ENCODE data around the gene AGBL4. TPM values are rescaled to one million over a fixed set of nuclear protein-coding genes. Genes with fewer than 3 reads are reported as not detected.
A peak's percentile ranks its signal among the peaks of the same experiment; 100 is the strongest.

Gene AGBL4
- total RNA-seq, 1 donor from 2014 or later = 2.1 TPM

DNA sequence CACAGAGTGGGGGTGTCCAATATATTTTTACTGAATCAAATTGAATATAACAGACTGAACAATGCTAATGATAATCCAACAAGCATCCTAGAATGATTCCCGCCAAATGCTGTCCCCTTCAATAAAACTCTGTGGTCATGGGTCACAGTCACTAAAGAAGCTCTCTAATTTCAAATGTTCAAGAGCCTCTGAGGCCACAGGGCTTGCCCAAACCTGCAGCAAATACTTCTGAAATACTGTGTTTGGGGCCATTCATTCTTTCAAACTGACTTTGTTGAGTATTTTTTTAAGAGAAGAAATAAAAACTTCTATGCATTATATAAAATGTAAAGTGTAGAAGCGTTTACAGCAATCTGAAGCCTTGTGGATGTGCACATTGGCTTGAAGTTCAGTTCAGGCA lies 1239.5 kb downstream of the AGBL4 start:
- Histone ChIP-seq H3K4me3 (no peak overlapping the region), H3K4me1 (no peaks in the 10 kb centered on the region), H3K27me3 (ENCODE audit: low read depth) (no peaks in the 10 kb centered on the region), H3K36me3 (no peaks in the 10 kb centered on the region), H3K9me3 (no peaks in the 10 kb centered on the region), H3K27ac (no peak overlapping the region)
- no peak for ATAC-seq
- TF ChIP-seq, protein P1, sequence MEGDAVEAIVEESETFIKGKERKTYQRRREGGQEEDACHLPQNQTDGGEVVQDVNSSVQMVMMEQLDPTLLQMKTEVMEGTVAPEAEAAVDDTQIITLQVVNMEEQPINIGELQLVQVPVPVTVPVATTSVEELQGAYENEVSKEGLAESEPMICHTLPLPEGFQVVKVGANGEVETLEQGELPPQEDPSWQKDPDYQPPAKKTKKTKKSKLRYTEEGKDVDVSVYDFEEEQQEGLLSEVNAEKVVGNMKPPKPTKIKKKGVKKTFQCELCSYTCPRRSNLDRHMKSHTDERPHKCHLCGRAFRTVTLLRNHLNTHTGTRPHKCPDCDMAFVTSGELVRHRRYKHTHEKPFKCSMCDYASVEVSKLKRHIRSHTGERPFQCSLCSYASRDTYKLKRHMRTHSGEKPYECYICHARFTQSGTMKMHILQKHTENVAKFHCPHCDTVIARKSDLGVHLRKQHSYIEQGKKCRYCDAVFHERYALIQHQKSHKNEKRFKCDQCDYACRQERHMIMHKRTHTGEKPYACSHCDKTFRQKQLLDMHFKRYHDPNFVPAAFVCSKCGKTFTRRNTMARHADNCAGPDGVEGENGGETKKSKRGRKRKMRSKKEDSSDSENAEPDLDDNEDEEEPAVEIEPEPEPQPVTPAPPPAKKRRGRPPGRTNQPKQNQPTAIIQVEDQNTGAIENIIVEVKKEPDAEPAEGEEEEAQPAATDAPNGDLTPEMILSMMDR (IDR thresholded peaks at IDR 0.05) = no peak
- intact Hi-C loops (cut with DNase I) = no loop called here
- no peak for DNase-seq

DNA sequence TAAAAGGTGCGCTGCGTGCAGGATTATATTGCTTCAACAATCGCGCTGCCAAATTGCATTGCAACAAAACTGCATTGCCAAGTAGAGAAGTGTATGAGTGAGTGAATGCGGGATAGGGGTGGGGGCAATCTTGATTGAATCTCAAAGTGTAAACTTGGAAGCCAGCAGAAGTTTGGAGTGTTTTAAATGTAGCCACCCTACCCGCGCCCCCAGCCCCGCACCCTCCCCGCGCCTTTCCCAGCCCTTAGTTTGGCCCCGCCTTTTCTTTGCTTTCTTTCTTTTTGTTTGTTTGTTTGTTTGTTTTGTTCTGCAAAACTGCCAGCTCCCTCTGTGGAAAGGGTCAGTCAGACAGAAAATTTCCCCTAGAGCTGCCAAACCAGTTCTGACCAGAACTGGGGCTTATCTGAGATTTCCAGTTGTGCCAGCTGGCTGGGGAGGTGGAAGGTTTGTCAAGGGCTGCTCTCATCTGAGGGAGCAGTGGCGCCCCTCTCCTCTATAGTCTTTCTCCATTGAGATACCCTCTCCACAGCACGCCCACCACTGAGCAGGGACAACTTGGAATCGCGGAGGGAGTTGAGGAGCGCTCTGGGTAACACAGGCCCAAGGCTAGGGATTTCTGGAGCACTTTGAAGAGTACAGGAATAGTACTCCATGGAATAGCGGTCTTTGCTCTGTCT lies 1246.4 kb downstream of the AGBL4 start:
- peak; percentile 40 to 50 for ATAC-seq
- peak overlapping the region; percentile 3 for H3K27ac ChIP-seq
- no peak for DNase-seq
- no peaks in the 10 kb centered on the region for H3K27me3 ChIP-seq (ENCODE audit: low read depth)
- intact Hi-C loops (cut with DNase I) = no loop called here
- peak overlapping the region; percentile 76 for H3K4me3 ChIP-seq
- peaks cover 20% of the 10 kb centered on the region for H3K4me1 ChIP-seq
- H3K36me3 ChIP-seq = no peaks in the 10 kb centered on the region
- TF ChIP-seq, protein P1 (IDR thresholded peaks at IDR 0.05) = no peak
- H3K9me3 ChIP-seq = no peaks in the 10 kb centered on the region

DNA sequence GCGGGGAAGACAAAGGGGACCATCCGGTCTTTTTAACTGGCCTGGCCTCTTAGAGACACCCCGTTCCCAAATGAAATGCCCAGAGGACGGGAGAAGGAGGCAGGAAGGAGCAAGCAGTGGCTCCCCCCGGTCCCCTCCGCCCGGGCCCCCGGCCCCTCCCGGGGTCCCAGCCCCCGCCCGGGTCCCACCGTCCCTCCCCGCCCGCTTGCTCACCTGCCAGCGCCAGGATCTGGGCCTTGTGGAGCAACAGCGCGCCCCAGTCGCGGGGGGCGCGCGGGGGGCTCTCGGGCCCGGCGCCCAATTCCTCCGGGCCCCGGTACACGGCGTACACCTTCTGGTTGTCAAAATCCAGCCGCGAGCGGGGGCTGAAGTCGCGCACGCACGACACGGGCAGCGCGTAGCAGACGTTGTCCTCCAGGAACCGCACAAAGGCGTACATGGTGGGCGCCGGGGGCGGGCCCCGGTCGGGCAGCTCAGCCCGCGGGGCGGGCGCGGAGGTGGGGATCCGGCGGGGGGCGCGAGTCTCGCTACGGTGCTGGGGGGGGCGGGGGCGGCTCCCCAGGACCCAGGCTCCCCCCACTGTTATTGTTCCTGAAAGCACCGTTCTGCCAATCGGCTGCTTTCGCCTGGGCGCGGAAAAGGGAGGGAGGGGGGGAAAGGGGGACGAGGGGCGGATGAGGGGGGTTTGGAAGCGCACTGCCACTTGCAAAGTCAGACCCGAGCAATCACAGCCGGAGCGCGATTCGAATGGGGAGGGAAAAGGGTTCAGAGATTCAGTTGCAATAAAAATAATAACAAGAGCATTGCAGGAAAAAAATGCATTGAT lies 1247.1 kb downstream of the AGBL4 start, which contains the start of gene BEND5:
BEND5 (minus strand) TSS at position 499 of the 826 bp plus-strand sequence; CDS start at position 439, 60 bp downstream.
- TF ChIP-seq, protein P1 (IDR thresholded peaks at IDR 0.05) = no peak
- Histone ChIP-seq H3K4me3 (peak within 1 kb of the TSS; percentile 76), H3K9me3 (no peaks in the 10 kb centered on the region), H3K36me3 (no peaks in the 10 kb centered on the region), H3K4me1 (peaks cover 20% of the 10 kb centered on the region), H3K27me3 (ENCODE audit: low read depth) (no peaks in the 10 kb centered on the region), H3K27ac (peak within 1 kb of the TSS; percentile 81)
- peak; percentile 61 for DNase-seq
- intact Hi-C loops (cut with DNase I) = no loop called here
- peak; percentile 73 to 82 for ATAC-seq

DNA sequence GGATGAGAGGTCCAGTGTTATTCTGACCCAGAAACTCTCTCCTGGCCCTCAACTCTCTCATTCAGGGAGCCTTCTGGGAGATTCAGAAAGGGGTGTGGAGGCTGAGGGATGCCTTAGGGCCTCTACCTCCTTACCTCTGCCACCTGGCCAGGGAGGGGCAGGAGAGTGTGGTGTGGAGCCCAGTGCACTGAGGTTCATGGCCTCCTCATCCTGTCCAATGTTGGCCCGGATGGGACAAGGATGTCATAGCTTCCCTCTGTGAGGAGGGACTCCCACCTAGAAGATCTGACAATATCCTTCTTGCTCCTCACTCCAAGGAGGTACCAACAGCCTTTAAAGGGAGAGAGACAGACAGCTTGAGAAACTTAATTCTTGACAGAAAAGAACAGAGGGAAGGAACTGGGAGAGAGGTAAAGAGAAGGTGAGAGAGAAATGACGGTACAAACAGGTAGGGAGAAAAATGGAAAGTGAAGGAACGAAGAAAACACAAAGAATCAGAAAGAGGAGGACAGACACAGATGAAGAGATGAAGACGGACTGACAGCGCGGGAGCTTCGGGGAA lies 1247.8 kb downstream of the AGBL4 start:
- Histone ChIP-seq H3K4me3 (peak overlapping the region; percentile 76), H3K9me3 (no peaks in the 10 kb centered on the region), H3K27me3 (ENCODE audit: low read depth) (no peaks in the 10 kb centered on the region), H3K4me1 (peaks cover 20% of the 10 kb centered on the region), H3K36me3 (no peaks in the 10 kb centered on the region), H3K27ac (peak overlapping the region; percentile 81)
- no peak for DNase-seq
- TF ChIP-seq, protein P1 (IDR thresholded peaks at IDR 0.05) = no peak
- no peak for ATAC-seq
- intact Hi-C loops (cut with DNase I) = no loop called here

DNA sequence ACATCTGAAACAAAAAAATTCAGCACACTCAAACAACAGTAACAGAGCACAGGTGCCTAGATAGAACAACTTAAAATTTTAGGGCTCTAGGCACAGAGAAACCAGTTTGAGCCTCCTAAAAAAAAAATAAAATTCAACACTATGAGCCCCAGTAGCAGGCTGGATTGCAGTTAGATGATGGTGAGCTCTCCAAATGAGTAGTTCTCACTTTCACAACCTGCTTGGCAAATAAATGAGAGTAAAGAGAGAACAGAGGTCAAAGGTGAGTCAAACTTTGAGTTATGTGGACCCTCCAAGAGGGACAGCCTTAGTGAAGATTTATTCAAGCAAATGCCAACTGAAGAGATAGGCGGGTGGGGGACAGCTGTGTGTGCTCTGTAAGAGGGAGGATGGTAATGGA lies 1250.6 kb downstream of the AGBL4 start:
- Histone ChIP-seq H3K36me3 (no peaks in the 10 kb centered on the region), H3K27ac (no peak overlapping the region), H3K9me3 (no peaks in the 10 kb centered on the region), H3K27me3 (ENCODE audit: low read depth) (no peaks in the 10 kb centered on the region), H3K4me3 (no peak overlapping the region), H3K4me1 (peaks cover 20% of the 10 kb centered on the region)
- TF ChIP-seq, protein P1 (IDR thresholded peaks at IDR 0.05) = no peak
- DNase-seq (no peak), ATAC-seq (no peak)
- intact Hi-C loops (cut with DNase I) = no loop called here
